Skeletal muscle satellite cell (primary cell): ENCODE measurements around the gene TOM1L1. TPM values are rescaled to one million over a fixed set of nuclear protein-coding genes. Genes with fewer than 3 reads are reported as not detected.
"Not testable (repeated sequence)": the region's sequence is repeated elsewhere in the genome, so short reads cannot be mapped to it uniquely, and the experiment has no call there.

ENCODE experiments used
- H3K27me3 ChIP-seq: 2 replicates; pipeline ENCODE4 v1.7.0; 2013; ENCODE audit warnings: low read length; ENCODE audit not compliant: control insufficient read depth, insufficient read depth
- H3K36me3 ChIP-seq: 2 replicates; pipeline ENCODE4 v1.7.0; 2013; ENCODE audit warnings: mild to moderate bottlenecking, control low read depth, low read length; ENCODE audit not compliant: insufficient read depth
- H3K4me1 ChIP-seq: 2 replicates; pipeline ENCODE4 v1.7.0; 2013; ENCODE audit warnings: low read length; ENCODE audit not compliant: control insufficient read depth, insufficient read depth
- H3K4me2 ChIP-seq: 2 replicates; pipeline ENCODE4 v1.7.0; 2013; ENCODE audit warnings: mild to moderate bottlenecking, low read length
- H3K4me3 ChIP-seq: 2 replicates; pipeline ENCODE4 v1.7.0; 2013; ENCODE audit warnings: low read length
- H3K9ac ChIP-seq: 2 replicates; pipeline ENCODE4 v1.7.0; 2013; ENCODE audit warnings: mild to moderate bottlenecking, low read depth, low read length, moderate library complexity
- H3K9me3 ChIP-seq: replicated peaks from 2 replicates; pipeline ENCODE4 v1.7.0; 2013; ENCODE audit warnings: mild to moderate bottlenecking, control low read depth, low read length
- total RNA-seq: library from RNA; depleted of rRNA; stranded (reverse); fragments of >200 nt; gene quantifications from 2 replicates; pipeline ENCODE4 v1.2.3, GENCODE V29; 2012; rRNA removed

Gene TOM1L1, protein sequence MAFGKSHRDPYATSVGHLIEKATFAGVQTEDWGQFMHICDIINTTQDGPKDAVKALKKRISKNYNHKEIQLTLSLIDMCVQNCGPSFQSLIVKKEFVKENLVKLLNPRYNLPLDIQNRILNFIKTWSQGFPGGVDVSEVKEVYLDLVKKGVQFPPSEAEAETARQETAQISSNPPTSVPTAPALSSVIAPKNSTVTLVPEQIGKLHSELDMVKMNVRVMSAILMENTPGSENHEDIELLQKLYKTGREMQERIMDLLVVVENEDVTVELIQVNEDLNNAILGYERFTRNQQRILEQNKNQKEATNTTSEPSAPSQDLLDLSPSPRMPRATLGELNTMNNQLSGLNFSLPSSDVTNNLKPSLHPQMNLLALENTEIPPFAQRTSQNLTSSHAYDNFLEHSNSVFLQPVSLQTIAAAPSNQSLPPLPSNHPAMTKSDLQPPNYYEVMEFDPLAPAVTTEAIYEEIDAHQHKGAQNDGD
- 15.1 and 18.0 TPM in 2 replicates for total RNA-seq

GRCh38 chr17:54900457-54901229 lies at the start of gene TOM1L1:
Gene TOM1L1 (plus strand): TSS chr17:54900852. CDS start chr17:54900866, 14 bp downstream.
- Histone ChIP-seq H3K36me3 (no peaks in the 10 kb centered on the region), H3K4me2 (peak within 1 kb of the TSS; percentile 94), H3K4me1 (peaks cover 18% of the 10 kb centered on the region), H3K27me3 (no peaks in the 10 kb centered on the region), H3K4me3 (peak within 1 kb of the TSS; percentile 88), H3K9me3 (no peaks in the 10 kb centered on the region), H3K9ac (peak within 1 kb of the TSS; percentile 81)

- Histone ChIP-seq H3K4me1 (no peaks in the 10 kb centered on the region), H3K4me3 (no peak overlapping the region), H3K9ac (no peak overlapping the region), H3K27me3 (no peaks in the 10 kb centered on the region), H3K4me2 (no peak overlapping the region), H3K36me3 (no peaks in the 10 kb centered on the region), H3K9me3 (no peaks in the 10 kb centered on the region)
Observed at GRCh38 chr17:54859187-54859586, 41.5 kb upstream of the TOM1L1 start.

GRCh38 chr17:54860617-54861470 lies 39.8 kb upstream of the TOM1L1 start:
- H3K9ac ChIP-seq: no peak overlapping the region
- no peak overlapping the region for H3K4me3 ChIP-seq
- no peak overlapping the region for H3K4me2 ChIP-seq
- H3K27me3 ChIP-seq: no peaks in the 10 kb centered on the region
- no peaks in the 10 kb centered on the region for H3K9me3 ChIP-seq
- no peaks in the 10 kb centered on the region for H3K4me1 ChIP-seq
- H3K36me3 ChIP-seq: no peaks in the 10 kb centered on the region

- Histone ChIP-seq H3K27me3 (no peaks in the 10 kb centered on the region), H3K4me3 (no peak overlapping the region), H3K4me1 (no peaks in the 10 kb centered on the region), H3K9me3 (no peaks in the 10 kb centered on the region), H3K4me2 (no peak overlapping the region), H3K36me3 (no peaks in the 10 kb centered on the region), H3K9ac (no peak overlapping the region)
Observed at GRCh38 chr17:54861471-54861983, 39.1 kb upstream of the TOM1L1 start.

DNA sequence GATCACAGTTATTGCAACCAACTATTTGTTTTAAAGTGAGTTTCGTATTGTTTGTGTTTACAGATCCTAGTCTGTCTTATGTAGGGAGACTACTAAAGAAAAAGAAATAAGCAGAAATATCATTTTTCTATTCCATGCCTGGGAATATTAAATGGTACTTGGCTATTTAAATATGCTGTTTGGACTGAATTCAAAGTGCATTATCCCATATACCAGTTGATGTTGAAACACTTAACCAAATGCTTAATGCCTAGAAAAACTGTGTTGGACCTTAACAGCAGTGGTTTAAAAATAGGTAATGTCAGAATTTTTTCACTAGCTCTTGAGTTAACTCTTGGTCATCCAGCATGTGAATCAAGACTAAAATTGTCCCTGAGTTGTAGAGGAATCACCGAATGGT lies 37.5 kb upstream of the TOM1L1 start:
- Histone ChIP-seq H3K4me2 (no peak overlapping the region), H3K9me3 (no peaks in the 10 kb centered on the region), H3K27me3 (no peaks in the 10 kb centered on the region), H3K36me3 (no peaks in the 10 kb centered on the region), H3K4me3 (no peak overlapping the region), H3K9ac (no peak overlapping the region), H3K4me1 (no peaks in the 10 kb centered on the region)

DNA sequence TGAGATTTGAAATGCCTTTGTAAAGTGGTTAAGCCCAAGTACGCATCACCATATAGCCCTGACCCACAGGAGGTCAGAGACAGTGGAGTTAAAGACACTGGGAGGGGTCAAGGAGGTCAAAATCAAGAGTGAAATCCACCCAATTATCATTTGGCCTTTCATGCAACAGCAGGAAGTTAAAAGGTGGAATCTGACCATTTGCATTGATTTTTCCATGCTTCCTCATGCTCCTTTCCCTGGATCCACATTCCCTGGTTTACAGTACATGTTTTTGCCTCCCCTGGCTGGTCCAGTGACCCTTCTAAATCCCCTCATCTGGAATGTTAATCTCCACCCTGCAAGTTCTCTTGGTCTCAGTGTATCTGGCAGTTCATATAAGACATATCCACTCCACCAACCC lies 36.6 kb upstream of the TOM1L1 start:
- Histone ChIP-seq H3K4me1 (no peaks in the 10 kb centered on the region), H3K9me3 (no peaks in the 10 kb centered on the region), H3K36me3 (no peaks in the 10 kb centered on the region), H3K4me3 (no peak overlapping the region), H3K9ac (no peak overlapping the region), H3K4me2 (no peak overlapping the region), H3K27me3 (no peaks in the 10 kb centered on the region)

- H3K27me3 ChIP-seq: no peaks in the 10 kb centered on the region
- H3K4me1 ChIP-seq: no peaks in the 10 kb centered on the region
- H3K9ac ChIP-seq: no peak overlapping the region
- no peaks in the 10 kb centered on the region for H3K36me3 ChIP-seq
- H3K4me3 ChIP-seq: no peak overlapping the region
- H3K4me2 ChIP-seq: no peak overlapping the region
- H3K9me3 ChIP-seq: no peaks in the 10 kb centered on the region
Observed at GRCh38 chr17:54864636-54865356, 35.9 kb upstream of the TOM1L1 start.

- no peak overlapping the region for H3K9ac ChIP-seq
- no peak overlapping the region for H3K4me2 ChIP-seq
- H3K4me3 ChIP-seq: no peak overlapping the region
Observed at GRCh38 chr17:54867634-54868033, 33.0 kb upstream of the TOM1L1 start.

DNA sequence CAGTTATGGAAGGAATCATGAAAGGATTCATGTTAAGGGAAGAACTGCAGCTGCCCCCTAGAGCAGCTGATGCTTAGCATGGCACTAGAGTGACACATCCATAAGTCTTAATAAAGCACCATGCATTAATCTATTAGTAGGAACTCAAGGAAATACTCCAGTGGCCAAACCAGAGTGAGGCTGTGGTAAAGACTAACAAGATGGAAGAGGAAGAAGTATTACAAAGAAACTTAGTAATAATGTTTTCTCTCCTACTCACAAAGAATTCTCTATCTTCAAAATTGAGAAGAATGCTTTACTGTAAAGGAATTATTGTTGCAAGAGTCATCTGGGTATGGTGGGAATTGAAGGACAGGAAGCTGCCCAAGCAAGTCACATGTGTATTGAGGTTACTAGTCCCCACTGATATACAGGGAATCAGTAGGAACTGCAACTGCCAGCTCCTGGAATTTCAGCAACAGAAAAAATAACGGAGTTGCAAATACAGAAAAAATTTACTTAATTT lies 29.9 kb upstream of the TOM1L1 start:
- H3K36me3 ChIP-seq: no peaks in the 10 kb centered on the region
- no peak overlapping the region for H3K9ac ChIP-seq
- H3K4me1 ChIP-seq: no peaks in the 10 kb centered on the region
- H3K4me3 ChIP-seq: no peak overlapping the region
- no peaks in the 10 kb centered on the region for H3K27me3 ChIP-seq
- H3K9me3 ChIP-seq: no peaks in the 10 kb centered on the region
- no peak overlapping the region for H3K4me2 ChIP-seq

More at GRCh38 chr17:54867634-54868033, 33.0 kb upstream of the TOM1L1 start:
- Histone ChIP-seq H3K27me3 (no peaks in the 10 kb centered on the region), H3K9me3 (no peaks in the 10 kb centered on the region), H3K36me3 (no peaks in the 10 kb centered on the region), H3K4me1 (no peaks in the 10 kb centered on the region)

GRCh38 chr17:54875906-54876305 lies 24.7 kb upstream of the TOM1L1 start:
- H3K9me3 ChIP-seq, H3K36me3 ChIP-seq, H3K27me3 ChIP-seq, H3K9ac ChIP-seq, H3K4me3 ChIP-seq, H3K4me2 ChIP-seq, H3K4me1 ChIP-seq: not testable (repeated sequence)
